GM21367 (cell line): Measurements from ENCODE around the gene INTS3.

Experiments
- ATAC-seq: cut with Tn5 transposase; IDR thresholded peaks from one replicate; pipeline ENCODE4 v1.9.1; 2021; ENCODE audit not compliant: unreplicated experiment

The INTS3 gene

DNA sequence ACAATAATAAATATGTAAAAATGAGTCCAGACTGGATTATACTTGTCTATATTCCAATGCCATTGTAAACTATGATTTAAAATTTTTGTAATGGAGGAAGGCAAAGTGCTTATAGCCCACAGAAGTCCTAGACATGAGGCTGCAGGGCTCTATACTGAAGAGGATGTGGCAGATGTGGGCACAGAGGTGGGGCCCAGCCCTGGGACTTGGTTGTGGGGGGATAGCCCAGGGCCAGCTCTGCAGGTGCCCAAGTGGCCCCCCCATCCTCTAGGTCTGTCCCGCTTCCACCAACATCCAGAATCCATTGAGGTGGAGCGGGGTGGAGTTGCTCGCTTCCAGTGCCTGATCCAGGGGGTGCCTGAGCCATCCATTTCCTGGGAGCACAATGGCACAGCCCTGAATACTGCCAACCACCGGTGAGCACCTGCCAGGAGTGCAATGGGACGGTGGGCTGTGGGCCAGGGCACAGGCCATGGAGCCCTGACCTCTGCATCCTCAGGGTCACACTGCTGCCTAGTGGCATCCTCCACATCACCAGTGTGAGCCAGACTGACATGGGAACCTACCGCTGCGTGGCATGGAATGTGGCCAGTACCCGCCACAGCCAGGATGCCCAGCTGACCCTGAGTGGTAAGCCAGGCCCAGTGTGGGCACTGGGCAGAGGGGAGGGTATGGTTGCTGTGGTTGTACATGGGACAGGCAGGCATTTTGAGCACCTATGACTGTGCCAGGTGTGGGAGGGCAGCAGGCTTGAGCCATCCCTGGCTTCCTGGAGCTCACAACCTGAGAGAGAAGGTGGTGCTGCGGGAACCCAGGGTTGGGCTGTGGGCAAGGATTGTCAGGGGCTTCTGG is 68.3 kb downstream of the INTS3 start:
- no peak for ATAC-seq

DNA sequence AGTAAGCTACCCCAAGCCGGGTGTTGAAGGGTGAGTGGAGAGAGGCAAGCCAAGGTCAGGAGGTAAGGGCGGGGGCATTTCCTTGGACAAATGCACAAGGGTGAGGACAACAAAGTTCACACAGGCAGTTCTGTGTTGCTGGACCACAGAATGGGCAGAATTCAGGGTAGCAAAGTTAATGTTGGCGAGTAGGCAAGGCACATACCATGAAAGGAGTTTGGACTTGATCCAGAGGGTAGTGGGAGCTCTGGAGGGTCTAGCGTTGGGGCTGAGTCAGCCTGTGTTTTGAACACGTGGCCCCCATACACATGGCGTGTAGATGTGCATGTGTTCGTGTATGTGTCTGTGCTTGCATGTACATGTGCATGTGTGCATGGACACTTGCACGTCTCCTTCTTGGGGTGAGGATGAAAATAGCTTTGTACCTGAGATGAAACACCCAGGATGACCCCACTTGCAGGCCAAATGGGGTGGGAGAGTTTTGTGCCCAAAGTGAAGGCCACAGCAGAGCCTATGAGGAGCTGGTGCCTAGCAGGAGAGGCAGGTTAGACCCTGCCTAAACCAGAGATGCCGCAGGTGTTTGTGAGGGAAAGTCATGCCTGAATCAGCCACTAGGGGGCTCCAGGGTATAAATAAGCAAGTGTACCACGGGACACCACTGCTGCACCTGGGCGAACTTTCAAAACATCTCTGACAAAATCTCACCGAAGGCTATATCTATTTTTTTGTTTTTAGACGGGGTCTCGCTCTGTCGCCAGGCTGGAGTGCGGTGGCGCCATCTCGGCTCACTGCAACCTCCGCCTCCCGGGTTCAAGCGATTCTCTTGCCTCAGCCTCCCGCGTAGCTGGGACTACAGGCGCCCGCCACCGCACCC is 69.2 kb downstream of the INTS3 start:
- ATAC-seq, result no peak

DNA sequence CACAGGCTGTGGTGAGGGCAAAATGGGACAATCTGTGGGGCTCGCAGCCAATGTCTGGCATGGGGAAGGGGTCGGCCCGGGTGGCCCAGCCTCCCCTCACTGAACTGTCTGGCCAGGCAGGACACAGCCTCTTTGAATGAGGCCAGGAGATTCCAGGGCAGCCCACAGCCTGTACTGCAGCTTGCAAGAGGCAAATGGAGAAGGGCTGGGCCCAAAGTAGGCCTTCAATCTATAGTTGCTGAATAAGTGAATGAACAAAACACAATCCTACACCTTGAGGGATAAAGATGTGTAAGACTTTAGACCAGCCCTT is 70.6 kb downstream of the INTS3 start:
- ATAC-seq, result no peak

DNA sequence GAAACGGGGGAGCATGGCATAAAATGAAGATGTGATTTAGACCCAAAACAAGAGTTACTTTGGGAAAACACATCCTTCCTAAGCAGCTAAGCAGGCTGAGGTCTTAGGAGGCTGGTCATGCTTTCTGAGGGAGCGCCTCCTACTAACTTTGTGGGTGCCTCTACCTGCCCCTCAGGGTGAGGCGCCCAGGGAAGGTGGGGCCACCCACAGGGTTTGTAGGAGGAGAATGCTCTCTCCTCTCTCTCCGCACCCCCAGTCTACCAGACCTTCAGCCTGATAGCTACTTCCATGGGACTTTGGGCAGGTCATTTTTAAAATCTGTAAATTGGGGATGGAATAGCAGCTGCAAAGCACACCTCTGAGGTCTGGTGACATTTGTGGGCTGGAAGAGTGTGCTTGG is 71.2 kb downstream of the INTS3 start:
- ATAC-seq, result no peak

GRCh38 chr1:153799566-153800465 is 72.0 kb downstream of the INTS3 start:
- ATAC-seq, result no peak

- ATAC-seq, result no peak
Measured at GRCh38 chr1:153800516-153800915, 72.7 kb downstream of the INTS3 start.

DNA sequence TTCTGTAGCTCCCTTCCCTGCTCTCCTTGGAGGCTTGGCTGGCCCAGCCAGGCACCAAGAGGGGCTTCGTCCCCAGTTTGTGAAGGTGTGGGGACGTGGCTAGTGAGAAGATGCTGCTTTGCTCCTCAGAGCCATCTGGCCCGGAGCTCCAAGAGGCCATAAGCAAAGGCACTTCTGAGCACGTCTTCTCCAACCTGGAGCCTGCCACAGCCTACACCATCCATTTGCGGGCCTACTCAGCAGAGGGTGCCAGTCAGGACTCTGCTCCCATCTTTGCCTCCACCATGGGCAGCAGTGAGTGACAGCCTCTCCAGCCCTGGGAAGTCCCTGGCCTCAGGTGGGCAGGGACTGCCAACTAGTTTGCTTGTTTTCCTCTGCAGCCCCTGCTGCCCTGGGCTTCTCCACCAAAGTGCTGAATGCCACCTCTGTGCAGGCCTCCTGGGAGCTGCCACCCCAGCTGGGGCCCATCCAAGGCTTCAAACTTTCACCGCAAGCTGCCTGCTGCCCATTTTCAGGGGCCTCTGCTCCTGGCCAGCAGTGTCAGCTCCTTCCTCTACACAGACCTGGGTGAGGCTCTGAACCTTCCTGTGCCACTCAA is 73.3 kb downstream of the INTS3 start:
- ATAC-seq, result no peak

- ATAC-seq, result no peak
Measured at GRCh38 chr1:153801786-153802697, 74.2 kb downstream of the INTS3 start.

DNA sequence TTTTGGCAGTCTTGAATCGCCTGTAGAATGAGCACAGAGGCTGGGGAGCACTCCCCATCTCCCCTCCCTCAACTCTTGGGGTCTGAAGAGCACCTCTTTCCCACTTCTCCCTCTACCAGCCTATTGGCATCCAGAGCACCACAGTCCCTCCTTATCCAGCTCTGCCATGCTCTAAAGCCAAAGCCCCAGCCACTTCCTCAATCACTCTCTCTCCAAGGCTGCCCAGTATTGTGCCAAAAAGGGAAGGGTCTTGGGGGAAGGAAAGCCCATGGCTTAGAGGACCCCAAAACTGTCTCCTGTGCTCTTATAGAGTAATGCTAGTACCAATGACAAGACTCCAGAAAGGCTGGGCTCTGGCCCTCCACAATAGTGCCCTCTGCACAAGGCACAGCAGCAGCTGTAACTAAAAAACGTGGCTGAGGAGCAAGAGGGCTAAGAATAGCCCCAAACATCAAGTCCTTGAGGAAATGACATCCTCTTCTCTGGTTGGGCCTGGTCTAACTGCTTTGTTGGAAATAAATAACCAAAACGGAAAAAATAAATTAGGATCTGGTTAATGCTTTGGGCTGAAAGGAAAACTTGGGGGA is 75.7 kb downstream of the INTS3 start:
- no peak for ATAC-seq

DNA sequence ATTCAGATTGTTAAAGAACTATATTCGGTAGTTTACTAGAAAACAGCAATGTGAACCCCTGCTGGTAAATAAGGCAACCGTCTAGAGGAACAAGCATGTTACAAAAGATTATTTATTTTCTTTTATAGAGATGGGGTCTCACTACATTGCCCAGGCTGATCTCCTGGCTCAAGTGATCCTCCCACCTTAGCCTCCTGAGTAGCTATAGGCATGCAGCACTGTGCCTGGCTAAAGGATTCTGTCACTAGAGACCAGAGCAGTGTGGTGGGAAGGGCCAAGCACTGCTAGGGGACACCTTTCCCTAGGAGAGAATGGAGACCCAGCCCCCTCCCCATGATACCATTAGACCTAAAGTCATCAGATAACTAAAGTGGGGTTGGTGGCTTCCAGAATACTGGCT is 76.3 kb downstream of the INTS3 start:
- ATAC-seq, result no peak

DNA sequence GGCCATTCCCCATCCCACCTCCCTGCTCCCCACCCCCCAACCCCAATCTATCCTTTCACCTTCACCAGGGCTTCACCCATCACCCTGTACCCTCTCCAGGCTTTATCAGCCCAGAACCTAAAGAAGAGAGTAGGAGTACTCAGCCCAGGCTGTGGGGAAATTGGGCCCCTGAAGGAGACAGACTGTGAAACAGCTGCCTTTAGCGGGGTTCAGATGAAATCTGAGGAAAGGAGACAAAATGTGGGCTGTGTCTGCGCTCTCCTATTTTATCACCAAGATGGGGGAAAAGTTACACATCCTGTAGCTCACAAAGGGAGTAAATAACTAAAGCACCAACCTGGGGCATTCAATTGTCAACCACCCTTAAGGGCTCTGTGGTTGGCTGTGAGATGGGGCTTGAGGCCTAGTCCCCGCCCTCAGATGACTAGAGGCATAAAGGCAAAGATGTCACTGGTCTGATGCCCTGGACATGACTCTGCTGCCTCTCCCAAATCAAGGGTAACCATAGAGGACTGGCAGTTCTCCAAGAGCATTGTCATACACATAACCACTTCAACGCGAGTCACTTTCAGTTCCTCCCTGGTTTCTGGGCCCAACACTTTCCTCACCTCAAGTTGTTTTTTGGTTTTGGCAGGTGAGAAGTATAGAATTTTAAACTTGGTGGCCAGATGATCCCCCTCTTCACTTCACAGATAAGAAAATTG is 77.3 kb downstream of the INTS3 start:
- ATAC-seq, result peak; percentile 81

DNA sequence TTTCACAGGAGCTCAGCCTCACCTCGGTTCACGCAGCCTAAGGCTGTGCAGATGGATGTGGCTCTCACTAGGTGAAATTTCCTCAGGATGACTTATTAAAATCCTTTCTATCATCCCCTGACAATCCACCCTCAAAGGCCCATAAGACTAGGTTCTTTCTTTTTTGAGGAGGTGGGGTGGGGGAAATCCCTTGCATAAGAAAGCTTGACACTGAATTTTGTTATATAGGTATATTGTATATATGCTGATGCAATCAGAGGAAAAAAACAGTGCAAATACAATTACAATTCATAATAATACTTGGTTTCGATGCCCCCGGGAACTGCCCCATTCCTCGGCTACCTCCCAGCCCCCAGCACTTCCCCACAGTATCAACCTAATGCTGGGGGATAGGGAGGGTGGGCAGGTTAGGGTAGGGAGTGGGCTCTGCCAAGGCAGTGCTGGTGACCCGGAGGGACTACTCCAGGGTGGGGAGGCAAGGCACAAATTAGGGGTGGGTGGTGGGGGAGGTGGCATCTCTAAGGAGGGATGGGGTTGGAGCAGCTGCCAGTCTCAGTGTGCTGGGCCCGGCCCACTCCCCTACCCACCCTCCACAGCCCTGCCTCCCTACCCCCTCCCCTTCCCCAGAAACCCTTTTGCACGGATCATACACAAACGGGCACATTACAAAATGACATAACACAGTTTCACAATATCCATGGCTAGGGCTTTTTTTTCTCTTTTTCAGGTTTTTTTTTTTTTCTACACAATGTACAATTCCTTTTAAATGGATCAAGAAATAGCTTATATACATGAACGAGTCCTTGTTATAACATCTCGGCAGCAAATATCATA is 78.3 kb downstream of the INTS3 start:
- ATAC-seq, result no peak

- no peak for ATAC-seq
Measured at GRCh38 chr1:153816283-153816889, 88.5 kb downstream of the INTS3 start.

DNA sequence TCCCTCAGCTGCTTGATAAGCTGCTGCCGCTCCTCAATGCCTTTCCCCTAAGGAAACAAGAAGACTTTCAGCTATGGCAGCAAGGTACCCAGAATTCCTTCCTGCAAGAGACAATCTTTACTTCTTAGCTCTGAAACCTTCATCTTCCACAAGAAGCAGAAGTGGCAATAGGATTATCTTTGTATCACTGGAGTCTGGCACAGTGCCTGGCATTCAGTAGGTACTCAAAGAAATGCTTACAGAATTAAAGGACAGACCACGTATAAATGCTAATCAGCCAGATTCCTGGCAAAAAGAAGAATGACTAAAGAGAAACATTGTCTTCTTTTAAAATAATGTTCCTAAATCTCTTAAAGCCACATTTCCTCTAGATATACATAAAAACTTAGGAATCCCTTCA is 91.0 kb downstream of the INTS3 start:
- ATAC-seq, result no peak
